ENCODE data around the gene CCDC150.
"Not testable (repeated sequence)": the region's sequence is repeated elsewhere in the genome, so short reads cannot be mapped to it uniquely, and the experiment has no call there.

The CCDC150 gene

GRCh38 chr2:196675963-196676362 is 36.4 kb downstream of the CCDC150 start:
- H3K36me3 ChIP-seq, result no peaks in the 10 kb centered on the region
- H3K27me3 ChIP-seq, result no peaks in the 10 kb centered on the region
- no peak overlapping the region for H3K27ac ChIP-seq
- intact Hi-C loops (cut with DNase I; ENCODE audit: low total_unique reads), result no loop called here
- no peaks in the 10 kb centered on the region for H3K9me3 ChIP-seq
- no peak for DNase-seq
- no peak for TF ChIP-seq CTCF (IDR thresholded peaks at IDR 0.05)
- no peak overlapping the region for H3K4me3 ChIP-seq
- no peaks in the 10 kb centered on the region for H3K4me1 ChIP-seq

- Histone ChIP-seq H3K36me3 (no peaks in the 10 kb centered on the region), H3K27ac (no peak overlapping the region), H3K4me3 (no peak overlapping the region), H3K9me3 (no peaks in the 10 kb centered on the region), H3K4me1 (no peaks in the 10 kb centered on the region), H3K27me3 (no peaks in the 10 kb centered on the region)
- intact Hi-C loops (cut with DNase I; ENCODE audit: low total_unique reads), result no loop called here
- no peak for DNase-seq
- no peak for TF ChIP-seq CTCF (IDR thresholded peaks at IDR 0.05)
Observed at GRCh38 chr2:196677404-196677803, 37.9 kb downstream of the CCDC150 start.

GRCh38 chr2:196679368-196679767 is 39.9 kb downstream of the CCDC150 start:
- TF ChIP-seq CTCF (IDR thresholded peaks at IDR 0.05), result no peak
- Histone ChIP-seq H3K27ac (no peak overlapping the region), H3K36me3 (no peaks in the 10 kb centered on the region), H3K9me3 (no peaks in the 10 kb centered on the region), H3K27me3 (no peaks in the 10 kb centered on the region), H3K4me1 (no peaks in the 10 kb centered on the region), H3K4me3 (no peak overlapping the region)
- DNase-seq, result no peak
- intact Hi-C loops (cut with DNase I; ENCODE audit: low total_unique reads), result no loop called here

- Histone ChIP-seq H3K9me3 (peaks cover 0 to 12% (median 0%) of the 10 kb centered on the region in 3 donors), H3K4me1 (no peaks in the 10 kb centered on the region), H3K27ac (no peak overlapping the region), H3K27me3 (no peaks in the 10 kb centered on the region), H3K4me3 (no peak overlapping the region), H3K36me3 (no peaks in the 10 kb centered on the region)
- TF ChIP-seq CTCF (IDR thresholded peaks at IDR 0.05), result no peak
- intact Hi-C loops (cut with DNase I; ENCODE audit: low total_unique reads), result no loop called here
- no peak for DNase-seq
Observed at GRCh38 chr2:196681510-196681909, 42.0 kb downstream of the CCDC150 start.

- H3K27me3 ChIP-seq, result no peaks in the 10 kb centered on the region
- no peak for TF ChIP-seq CTCF (IDR thresholded peaks at IDR 0.05)
- H3K4me3 ChIP-seq, result no peak overlapping the region
- intact Hi-C loops (cut with DNase I; ENCODE audit: low total_unique reads), result no loop called here
- H3K9me3 ChIP-seq, result peaks cover 0 to 18% (median 0%) of the 10 kb centered on the region in 3 donors
- H3K4me1 ChIP-seq, result no peaks in the 10 kb centered on the region
- no peak overlapping the region for H3K27ac ChIP-seq
- no peak for DNase-seq
- no peaks in the 10 kb centered on the region for H3K36me3 ChIP-seq
Observed at GRCh38 chr2:196685792-196686191, 46.3 kb downstream of the CCDC150 start.

GRCh38 chr2:196686737-196687136 is 47.2 kb downstream of the CCDC150 start:
- H3K27me3 ChIP-seq; H3K27ac ChIP-seq; intact Hi-C loops (cut with DNase I; ENCODE audit: low total_unique reads); H3K4me1 ChIP-seq; DNase-seq; H3K36me3 ChIP-seq; H3K4me3 ChIP-seq: not testable (repeated sequence)
- H3K9me3 ChIP-seq, result peaks cover 0 to 18% (median 0%) of the 10 kb centered on the region in 3 donors
